ENCODE measurements around the gene BLM. TPM values are rescaled to one million over a fixed set of nuclear protein-coding genes. Genes with fewer than 3 reads are reported as not detected.

BLM gene
- polyA plus RNA-seq, 4 donors: 10.3 to 14.4 (median 12.3) TPM

DNA sequence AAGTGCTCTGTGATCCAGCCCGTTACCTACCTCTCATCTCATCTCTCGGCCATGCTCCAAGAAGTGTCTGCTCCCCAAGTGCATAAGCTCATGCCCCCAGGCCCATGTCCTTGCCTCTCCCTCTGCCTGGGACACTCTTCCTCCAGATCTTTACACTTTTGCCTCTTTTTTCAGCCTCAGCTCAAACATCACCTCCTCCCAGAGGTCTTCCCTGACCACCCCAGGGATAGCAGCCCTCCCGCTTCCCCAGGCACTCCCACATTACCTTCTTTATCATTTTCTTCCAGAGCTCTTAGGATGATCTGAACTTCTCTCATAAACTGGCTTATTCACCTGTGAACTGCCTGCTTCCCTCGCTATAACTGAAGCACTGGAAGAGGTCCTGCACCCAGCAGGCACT, 148.6 kb downstream of the BLM start:
- DNase-seq (ENCODE audit: low read depth in 4 of 4, low spot score in 3 of 4): no peak

Other genes starting within 250 kb of the BLM start
- gene CRTC3, start 187.4 kb upstream of the BLM start, polyA plus RNA-seq (ENCODE audit: insufficient read length in 4 of 4): 10 to 100 TPM; 29.3 to 30.7 (median 29.9) TPM
- gene FURIN, start 151.2 kb downstream of the BLM start, polyA plus RNA-seq (ENCODE audit: insufficient read length in 4 of 4): 10 to 100 TPM; 47.2 to 58.7 (median 48.9) TPM
- 10 to 100 TPM in 3 of 4 donors, 1 to 10 TPM in 1; 9.3 to 15.9 (median 14.4) TPM for gene FES, start 167.2 kb downstream of the BLM start, polyA plus RNA-seq (ENCODE audit: insufficient read length in 4 of 4)
- 10 to 100 TPM; 44.8 to 53.3 (median 50.0) TPM for gene MAN2A2, start 186.0 kb downstream of the BLM start, polyA plus RNA-seq (ENCODE audit: insufficient read length in 4 of 4)
- 10 to 100 TPM; 15.3 to 21.7 (median 18.5) TPM for gene HDDC3, start 215.2 kb downstream of the BLM start, polyA plus RNA-seq (ENCODE audit: insufficient read length in 4 of 4)
- 10 to 100 TPM; 61.5 to 73.7 (median 62.8) TPM for gene UNC45A, start 217.9 kb downstream of the BLM start, polyA plus RNA-seq (ENCODE audit: insufficient read length in 4 of 4)
- 10 to 100 TPM; 15.2 to 18.9 (median 17.2) TPM for gene RCCD1, start 237.5 kb downstream of the BLM start, polyA plus RNA-seq (ENCODE audit: insufficient read length in 4 of 4)

Measured in right renal pelvis (tissue), 4 donors.